GM23338 (cell line): ENCODE data around the gene CELF2. TPM values are rescaled to one million over a fixed set of nuclear protein-coding genes. Genes with fewer than 3 reads are reported as not detected.

ENCODE experiments used
- ATAC-seq: fragments of 200-7000 bp; cut with Tn5 transposase; 3 replicates; pipeline ENCODE4 v1.9.1; 2020
- DNase-seq: peaks from one replicate; pipeline ENCODE4 v3.0.0-alpha.2; 2015; ENCODE audit warnings: low spot score
- H2AFZ ChIP-seq: fragments of 200-600 bp; sonication (generic); 2 replicates; pipeline ENCODE4 v1.8.0; 2016; ENCODE audit warnings: antibody characterized with exemption, mild to moderate bottlenecking, moderate library complexity
- H3F3A ChIP-seq: fragments of 200-600 bp; sonication (generic); replicated peaks from 2 replicates; pipeline ENCODE4 v1.8.0; 2017; ENCODE audit warnings: antibody characterized with exemption, mixed run types, low read depth
- H3K27ac ChIP-seq: fragments of 200-600 bp; sonication (generic); 2 replicates; pipeline ENCODE4 v1.6.1; 2016; ENCODE audit warnings: low read depth
- H3K27me3 ChIP-seq: fragments of 200-600 bp; sonication (generic); 2 replicates; pipeline ENCODE4 v1.8.0; 2016; ENCODE audit warnings: mild to moderate bottlenecking, mixed run types, moderate library complexity; ENCODE audit not compliant: insufficient read depth
- H3K36me3 ChIP-seq: fragments of 200-600 bp; sonication (generic); 2 replicates; pipeline ENCODE4 v1.8.0; 2016; ENCODE audit warnings: mild to moderate bottlenecking; ENCODE audit not compliant: insufficient read depth
- H3K4me1 ChIP-seq: fragments of 200-600 bp; sonication (generic); 2 replicates; pipeline ENCODE4 v1.8.0; 2016; ENCODE audit warnings: mild to moderate bottlenecking, moderate library complexity; ENCODE audit not compliant: insufficient read depth
- H3K4me2 ChIP-seq: fragments of 200-600 bp; sonication (generic); 2 replicates; pipeline ENCODE4 v1.7.1; 2017; ENCODE audit warnings: mixed run types
- H3K4me3 ChIP-seq: fragments of 200-600 bp; sonication (generic); 2 replicates; pipeline ENCODE4 v1.6.1; 2016; ENCODE audit warnings: mixed run types
- H3K79me2 ChIP-seq: fragments of 200-600 bp; sonication (generic); replicated peaks from 2 replicates; pipeline ENCODE4 v1.8.0; 2017; ENCODE audit warnings: mild to moderate bottlenecking; ENCODE audit not compliant: insufficient read depth
- H3K9me2 ChIP-seq: fragments of 200-600 bp; sonication (generic); 2 replicates; pipeline ENCODE4 v1.8.0; 2017; ENCODE audit not compliant: insufficient read depth
- H4K20me1 ChIP-seq: fragments of 200-600 bp; sonication (generic); replicated peaks from 2 replicates; pipeline ENCODE4 v1.8.0; 2017; ENCODE audit warnings: mild to moderate bottlenecking; ENCODE audit not compliant: insufficient read depth
- H3K27ac Mint-ChIP-seq: 2 replicates; pipeline ENCODE4 v1.8.0; 2020; ENCODE audit warnings: inconsistent platforms, mild to moderate bottlenecking, moderate library complexity, mixed read lengths
- H3K27me3 Mint-ChIP-seq: 3 replicates; pipeline ENCODE4 v1.8.0; 2022; ENCODE audit warnings: low read depth, mild to moderate bottlenecking, moderate library complexity, mixed read lengths, inconsistent platforms; ENCODE audit not compliant: insufficient read depth, poor library complexity
- H3K36me3 Mint-ChIP-seq: 3 replicates; pipeline ENCODE4 v1.8.0; 2021; ENCODE audit warnings: low read depth, mild to moderate bottlenecking, inconsistent platforms, moderate library complexity, mixed read lengths
- H3K4me1 Mint-ChIP-seq: 3 replicates; pipeline ENCODE4 v1.8.0; 2020; ENCODE audit warnings: mild to moderate bottlenecking, inconsistent platforms, mixed read lengths
- H3K4me3 Mint-ChIP-seq: 3 replicates; pipeline ENCODE4 v1.8.0; 2021; ENCODE audit warnings: moderate library complexity, mild to moderate bottlenecking, inconsistent platforms, mixed read lengths
- H3K9me3 Mint-ChIP-seq: 3 replicates; pipeline ENCODE4 v1.8.0; 2020; ENCODE audit warnings: moderate library complexity, mild to moderate bottlenecking, inconsistent platforms, mixed read lengths
- CREB1 ChIP-seq: fragments of 250-450 bp; sonication (Bioruptor Pico); IDR thresholded peaks from 2 replicates; pipeline ENCODE4 v1.5.0; 2020; ENCODE audit warnings: low read depth, mild to moderate bottlenecking, moderate library complexity
- EZH2 ChIP-seq: fragments of 200-600 bp; sonication (generic); IDR thresholded peaks from one replicate; pipeline ENCODE4 v1.8.0; 2017; ENCODE audit warnings: antibody characterized with exemption, mild to moderate bottlenecking, low read depth; ENCODE audit not compliant: unreplicated experiment
- EZH2phosphoT487 ChIP-seq: fragments of 200-600 bp; sonication (generic); IDR thresholded peaks from one replicate; pipeline ENCODE4 v1.8.1; 2018; ENCODE audit warnings: antibody characterized with exemption; ENCODE audit not compliant: unreplicated experiment
- JUNB ChIP-seq: IDR thresholded peaks from one replicate; pipeline ENCODE4 v1.6.1; 2016; ENCODE audit warnings: antibody characterized with exemption; ENCODE audit not compliant: unreplicated experiment
- NANOG ChIP-seq: IDR thresholded peaks from 2 replicates; pipeline ENCODE4 v1.6.1; 2016; ENCODE audit warnings: antibody characterized with exemption, borderline replicate concordance
- POLR2AphosphoS5 ChIP-seq: IDR thresholded peaks from 2 replicates; pipeline ENCODE4 v1.6.1; 2016; ENCODE audit warnings: antibody characterized with exemption, low read depth
- STAT1 ChIP-seq: IDR thresholded peaks from one replicate; pipeline ENCODE4 v1.6.1; 2016; ENCODE audit warnings: antibody characterized with exemption; ENCODE audit not compliant: unreplicated experiment
- ZNF114 ChIP-seq: fragments of 250-450 bp; sonication (Bioruptor Pico); IDR thresholded peaks from 2 replicates; pipeline ENCODE4 v1.5.0; 2020; ENCODE audit warnings: mild to moderate bottlenecking, moderate library complexity
- ZNF331 ChIP-seq: fragments of 250-450 bp; sonication (Bioruptor Pico); IDR thresholded peaks from 2 replicates; pipeline ENCODE4 v1.5.0; 2020; ENCODE audit warnings: low read depth, mild to moderate bottlenecking, moderate library complexity
- polyA plus RNA-seq: library from polyadenylated mRNA; unstranded; fragments of >200 nt; fragmentation: Nextera tagmentation; extraction: Ambion mirVana; gene quantifications from 2 replicates; pipeline ENCODE4 v1.2.1, GENCODE V29; 2016
- total RNA-seq: library from RNA; depleted of rRNA; stranded (reverse); fragments of >200 nt; shearing (Covaris generic); gene quantifications from 2 replicates; pipeline ENCODE4 v1.2.3, GENCODE V29; 2014
- TF ChIP-seq, protein P1 (sequence below), 2 experiments: fragments of 200-600 bp in 1 of 2; sonication (generic) in 1 of 2; conservative IDR thresholded peaks; 2 replicates each; pipeline versions ENCODE4 v1.5.1 to v1.6.1; 2016 to 2017; ENCODE audit warnings: antibody characterized with exemption in 2 of 2, low read depth in 2 of 2, mild to moderate bottlenecking in 2 of 2, moderate library complexity in 1 of 2
- TF ChIP-seq, protein P2 (sequence below): fragments of 250-450 bp; sonication (Bioruptor Pico); IDR thresholded peaks from 2 replicates; pipeline ENCODE4 v1.5.0; 2020; ENCODE audit warnings: mild to moderate bottlenecking, moderate library complexity
- TF ChIP-seq, protein P3 (sequence below): IDR thresholded peaks from one replicate; pipeline ENCODE4 v1.6.1; 2018; ENCODE audit warnings: antibody characterized with exemption; ENCODE audit not compliant: unreplicated experiment
- TF ChIP-seq, protein P4 (sequence below): IDR thresholded peaks from 2 replicates; pipeline ENCODE4 v1.6.1; 2016; ENCODE audit warnings: antibody characterized with exemption

Gene CELF2
- total and polyA plus RNA-seq, 2 experiments from 2014 or later: 18.1 to 22.5 TPM

DNA sequence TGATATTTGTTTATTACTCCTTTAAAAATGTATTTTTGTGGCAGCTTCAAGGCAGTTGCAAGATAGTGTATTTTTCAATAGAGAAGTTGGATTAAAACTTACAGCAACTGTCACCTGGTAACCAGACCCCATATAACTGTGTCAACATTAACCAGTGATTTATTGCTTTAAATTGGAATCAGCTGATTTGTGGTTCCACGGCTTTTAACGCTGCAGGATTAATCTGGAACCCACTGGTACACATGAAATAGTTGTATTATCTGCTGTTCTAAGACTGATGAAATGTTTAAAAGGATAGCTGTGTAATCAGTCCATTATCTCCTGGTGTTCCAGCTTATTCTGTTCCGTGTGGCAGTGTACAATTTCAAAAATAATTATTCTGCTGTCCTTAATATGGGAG, 180.2 kb downstream of the CELF2 start:
- H4K20me1 ChIP-seq: no peaks in the 10 kb centered on the region
- H3K79me2 ChIP-seq: 0 out of 2 replicates have a peak, but pooled peaks cover 5% of the 10 kb centered on the region
- H3F3A ChIP-seq: no peaks in the 10 kb centered on the region
- H3K9me3 Mint-ChIP-seq: no peaks in the 10 kb centered on the region
- no peak overlapping the region for H3K27ac Mint-ChIP-seq
- H3K36me3 ChIP-seq: no peaks in the 10 kb centered on the region
- no peak for DNase-seq
- H3K4me2 ChIP-seq: peak overlapping the region; percentile 4; the same call in 1 of the 2 replicates
- peaks cover 24% of the 10 kb centered on the region for H3K4me1 Mint-ChIP-seq
- H3K27me3 ChIP-seq: no peaks in the 10 kb centered on the region
- H3K27ac ChIP-seq: peak overlapping the region; percentile 5; the same call in 1 of the 2 replicates
- H2AFZ ChIP-seq: no peak overlapping the region
- ATAC-seq: no peak
- peaks cover 3% of the 10 kb centered on the region; the same call in 1 of the 2 replicates for H3K4me1 ChIP-seq
- no peak for TF ChIP-seq STAT1
- TF ChIP-seq, protein P1, sequence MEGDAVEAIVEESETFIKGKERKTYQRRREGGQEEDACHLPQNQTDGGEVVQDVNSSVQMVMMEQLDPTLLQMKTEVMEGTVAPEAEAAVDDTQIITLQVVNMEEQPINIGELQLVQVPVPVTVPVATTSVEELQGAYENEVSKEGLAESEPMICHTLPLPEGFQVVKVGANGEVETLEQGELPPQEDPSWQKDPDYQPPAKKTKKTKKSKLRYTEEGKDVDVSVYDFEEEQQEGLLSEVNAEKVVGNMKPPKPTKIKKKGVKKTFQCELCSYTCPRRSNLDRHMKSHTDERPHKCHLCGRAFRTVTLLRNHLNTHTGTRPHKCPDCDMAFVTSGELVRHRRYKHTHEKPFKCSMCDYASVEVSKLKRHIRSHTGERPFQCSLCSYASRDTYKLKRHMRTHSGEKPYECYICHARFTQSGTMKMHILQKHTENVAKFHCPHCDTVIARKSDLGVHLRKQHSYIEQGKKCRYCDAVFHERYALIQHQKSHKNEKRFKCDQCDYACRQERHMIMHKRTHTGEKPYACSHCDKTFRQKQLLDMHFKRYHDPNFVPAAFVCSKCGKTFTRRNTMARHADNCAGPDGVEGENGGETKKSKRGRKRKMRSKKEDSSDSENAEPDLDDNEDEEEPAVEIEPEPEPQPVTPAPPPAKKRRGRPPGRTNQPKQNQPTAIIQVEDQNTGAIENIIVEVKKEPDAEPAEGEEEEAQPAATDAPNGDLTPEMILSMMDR (conservative IDR thresholded peaks at IDR 0.05; ENCODE audit: low read depth in 2 of 2): no peak
- TF ChIP-seq EZH2: no peak
- TF ChIP-seq JUNB: no peak
- TF ChIP-seq, protein P2, sequence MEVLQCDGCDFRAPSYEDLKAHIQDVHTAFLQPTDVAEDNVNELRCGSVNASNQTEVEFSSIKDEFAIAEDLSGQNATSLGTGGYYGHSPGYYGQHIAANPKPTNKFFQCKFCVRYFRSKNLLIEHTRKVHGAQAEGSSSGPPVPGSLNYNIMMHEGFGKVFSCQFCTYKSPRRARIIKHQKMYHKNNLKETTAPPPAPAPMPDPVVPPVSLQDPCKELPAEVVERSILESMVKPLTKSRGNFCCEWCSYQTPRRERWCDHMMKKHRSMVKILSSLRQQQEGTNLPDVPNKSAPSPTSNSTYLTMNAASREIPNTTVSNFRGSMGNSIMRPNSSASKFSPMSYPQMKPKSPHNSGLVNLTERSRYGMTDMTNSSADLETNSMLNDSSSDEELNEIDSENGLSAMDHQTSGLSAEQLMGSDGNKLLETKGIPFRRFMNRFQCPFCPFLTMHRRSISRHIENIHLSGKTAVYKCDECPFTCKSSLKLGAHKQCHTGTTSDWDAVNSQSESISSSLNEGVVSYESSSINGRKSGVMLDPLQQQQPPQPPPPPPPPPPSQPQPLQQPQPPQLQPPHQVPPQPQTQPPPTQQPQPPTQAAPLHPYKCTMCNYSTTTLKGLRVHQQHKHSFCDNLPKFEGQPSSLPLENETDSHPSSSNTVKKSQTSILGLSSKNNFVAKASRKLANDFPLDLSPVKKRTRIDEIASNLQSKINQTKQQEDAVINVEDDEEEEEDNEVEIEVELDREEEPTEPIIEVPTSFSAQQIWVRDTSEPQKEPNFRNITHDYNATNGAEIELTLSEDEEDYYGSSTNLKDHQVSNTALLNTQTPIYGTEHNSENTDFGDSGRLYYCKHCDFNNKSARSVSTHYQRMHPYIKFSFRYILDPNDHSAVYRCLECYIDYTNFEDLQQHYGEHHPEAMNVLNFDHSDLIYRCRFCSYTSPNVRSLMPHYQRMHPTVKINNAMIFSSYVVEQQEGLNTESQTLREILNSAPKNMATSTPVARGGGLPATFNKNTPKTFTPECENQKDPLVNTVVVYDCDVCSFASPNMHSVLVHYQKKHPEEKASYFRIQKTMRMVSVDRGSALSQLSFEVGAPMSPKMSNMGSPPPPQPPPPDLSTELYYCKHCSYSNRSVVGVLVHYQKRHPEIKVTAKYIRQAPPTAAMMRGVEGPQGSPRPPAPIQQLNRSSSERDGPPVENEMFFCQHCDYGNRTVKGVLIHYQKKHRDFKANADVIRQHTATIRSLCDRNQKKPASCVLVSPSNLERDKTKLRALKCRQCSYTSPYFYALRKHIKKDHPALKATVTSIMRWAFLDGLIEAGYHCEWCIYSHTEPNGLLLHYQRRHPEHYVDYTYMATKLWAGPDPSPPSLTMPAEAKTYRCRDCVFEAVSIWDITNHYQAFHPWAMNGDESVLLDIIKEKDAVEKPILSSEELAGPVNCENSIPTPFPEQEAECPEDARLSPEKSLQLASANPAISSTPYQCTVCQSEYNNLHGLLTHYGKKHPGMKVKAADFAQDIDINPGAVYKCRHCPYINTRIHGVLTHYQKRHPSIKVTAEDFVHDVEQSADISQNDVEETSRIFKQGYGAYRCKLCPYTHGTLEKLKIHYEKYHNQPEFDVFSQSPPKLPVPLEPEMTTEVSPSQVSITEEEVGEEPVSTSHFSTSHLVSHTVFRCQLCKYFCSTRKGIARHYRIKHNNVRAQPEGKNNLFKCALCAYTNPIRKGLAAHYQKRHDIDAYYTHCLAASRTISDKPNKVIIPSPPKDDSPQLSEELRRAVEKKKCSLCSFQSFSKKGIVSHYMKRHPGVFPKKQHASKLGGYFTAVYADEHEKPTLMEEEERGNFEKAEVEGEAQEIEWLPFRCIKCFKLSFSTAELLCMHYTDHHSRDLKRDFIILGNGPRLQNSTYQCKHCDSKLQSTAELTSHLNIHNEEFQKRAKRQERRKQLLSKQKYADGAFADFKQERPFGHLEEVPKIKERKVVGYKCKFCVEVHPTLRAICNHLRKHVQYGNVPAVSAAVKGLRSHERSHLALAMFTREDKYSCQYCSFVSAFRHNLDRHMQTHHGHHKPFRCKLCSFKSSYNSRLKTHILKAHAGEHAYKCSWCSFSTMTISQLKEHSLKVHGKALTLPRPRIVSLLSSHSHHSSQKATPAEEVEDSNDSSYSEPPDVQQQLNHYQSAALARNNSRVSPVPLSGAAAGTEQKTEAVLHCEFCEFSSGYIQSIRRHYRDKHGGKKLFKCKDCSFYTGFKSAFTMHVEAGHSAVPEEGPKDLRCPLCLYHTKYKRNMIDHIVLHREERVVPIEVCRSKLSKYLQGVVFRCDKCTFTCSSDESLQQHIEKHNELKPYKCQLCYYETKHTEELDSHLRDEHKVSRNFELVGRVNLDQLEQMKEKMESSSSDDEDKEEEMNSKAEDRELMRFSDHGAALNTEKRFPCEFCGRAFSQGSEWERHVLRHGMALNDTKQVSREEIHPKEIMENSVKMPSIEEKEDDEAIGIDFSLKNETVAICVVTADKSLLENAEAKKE: no peak
- TF ChIP-seq CREB1 (CRISPR knock-in tag): no peak
- TF ChIP-seq EZH2phosphoT487: no peak
- no peak for TF ChIP-seq NANOG
- TF ChIP-seq, protein P3, sequence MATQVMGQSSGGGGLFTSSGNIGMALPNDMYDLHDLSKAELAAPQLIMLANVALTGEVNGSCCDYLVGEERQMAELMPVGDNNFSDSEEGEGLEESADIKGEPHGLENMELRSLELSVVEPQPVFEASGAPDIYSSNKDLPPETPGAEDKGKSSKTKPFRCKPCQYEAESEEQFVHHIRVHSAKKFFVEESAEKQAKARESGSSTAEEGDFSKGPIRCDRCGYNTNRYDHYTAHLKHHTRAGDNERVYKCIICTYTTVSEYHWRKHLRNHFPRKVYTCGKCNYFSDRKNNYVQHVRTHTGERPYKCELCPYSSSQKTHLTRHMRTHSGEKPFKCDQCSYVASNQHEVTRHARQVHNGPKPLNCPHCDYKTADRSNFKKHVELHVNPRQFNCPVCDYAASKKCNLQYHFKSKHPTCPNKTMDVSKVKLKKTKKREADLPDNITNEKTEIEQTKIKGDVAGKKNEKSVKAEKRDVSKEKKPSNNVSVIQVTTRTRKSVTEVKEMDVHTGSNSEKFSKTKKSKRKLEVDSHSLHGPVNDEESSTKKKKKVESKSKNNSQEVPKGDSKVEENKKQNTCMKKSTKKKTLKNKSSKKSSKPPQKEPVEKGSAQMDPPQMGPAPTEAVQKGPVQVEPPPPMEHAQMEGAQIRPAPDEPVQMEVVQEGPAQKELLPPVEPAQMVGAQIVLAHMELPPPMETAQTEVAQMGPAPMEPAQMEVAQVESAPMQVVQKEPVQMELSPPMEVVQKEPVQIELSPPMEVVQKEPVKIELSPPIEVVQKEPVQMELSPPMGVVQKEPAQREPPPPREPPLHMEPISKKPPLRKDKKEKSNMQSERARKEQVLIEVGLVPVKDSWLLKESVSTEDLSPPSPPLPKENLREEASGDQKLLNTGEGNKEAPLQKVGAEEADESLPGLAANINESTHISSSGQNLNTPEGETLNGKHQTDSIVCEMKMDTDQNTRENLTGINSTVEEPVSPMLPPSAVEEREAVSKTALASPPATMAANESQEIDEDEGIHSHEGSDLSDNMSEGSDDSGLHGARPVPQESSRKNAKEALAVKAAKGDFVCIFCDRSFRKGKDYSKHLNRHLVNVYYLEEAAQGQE: no peak
- TF ChIP-seq, protein P4, sequence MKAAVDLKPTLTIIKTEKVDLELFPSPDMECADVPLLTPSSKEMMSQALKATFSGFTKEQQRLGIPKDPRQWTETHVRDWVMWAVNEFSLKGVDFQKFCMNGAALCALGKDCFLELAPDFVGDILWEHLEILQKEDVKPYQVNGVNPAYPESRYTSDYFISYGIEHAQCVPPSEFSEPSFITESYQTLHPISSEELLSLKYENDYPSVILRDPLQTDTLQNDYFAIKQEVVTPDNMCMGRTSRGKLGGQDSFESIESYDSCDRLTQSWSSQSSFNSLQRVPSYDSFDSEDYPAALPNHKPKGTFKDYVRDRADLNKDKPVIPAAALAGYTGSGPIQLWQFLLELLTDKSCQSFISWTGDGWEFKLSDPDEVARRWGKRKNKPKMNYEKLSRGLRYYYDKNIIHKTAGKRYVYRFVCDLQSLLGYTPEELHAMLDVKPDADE: no peak
- TF ChIP-seq ZNF331: no peak
- no peak for TF ChIP-seq POLR2AphosphoS5
- no peak for TF ChIP-seq ZNF114 (CRISPR knock-in tag)
- no peak overlapping the region for H3K4me3 Mint-ChIP-seq
- H3K36me3 Mint-ChIP-seq: peaks cover 2% of the 10 kb centered on the region; the same call in 2 of the 3 replicates
- peaks cover 6% of the 10 kb centered on the region for H3K27me3 Mint-ChIP-seq
- no peak overlapping the region for H3K4me3 ChIP-seq
- H3K9me2 ChIP-seq: peaks cover 8% of the 10 kb centered on the region; the same call in 1 of the 2 replicates
